Stimulated activated CD8-positive, alpha-beta memory T cell treated with anti-CD3 and anti-CD28 coated beads, Interleukin-2, amount 100 ng/mL, for 1 hour (primary cell): ENCODE data around the gene ZNF638.

Experiments used
- DNase-seq, 2 donors: peaks; one replicate each; pipeline ENCODE4 v3.0.0-alpha.2; 2020; ENCODE audit warnings: low read depth in 2 of 2

Gene ZNF638

GRCh38 chr2:71336802-71337201, 5.2 kb downstream of the ZNF638 start:
- no peak for DNase-seq

GRCh38 chr2:71337776-71338175, 6.2 kb downstream of the ZNF638 start:
- DNase-seq, result no peak

- no peak for DNase-seq
Measured at GRCh38 chr2:71339685-71340084, 8.1 kb downstream of the ZNF638 start.

- DNase-seq, result no peak
Measured at GRCh38 chr2:71340176-71340575, 8.6 kb downstream of the ZNF638 start.

GRCh38 chr2:71341645-71342044, 10.1 kb downstream of the ZNF638 start:
- DNase-seq, result no peak

GRCh38 chr2:71346065-71346464, 14.5 kb downstream of the ZNF638 start:
- no peak for DNase-seq

- no peak for DNase-seq
Measured at GRCh38 chr2:71347517-71347916, 15.9 kb downstream of the ZNF638 start.

GRCh38 chr2:71348302-71348701, 16.7 kb downstream of the ZNF638 start:
- DNase-seq, result no peak

GRCh38 chr2:71353248-71353647, 21.7 kb downstream of the ZNF638 start:
- no peak for DNase-seq

- no peak for DNase-seq
Measured at GRCh38 chr2:71358931-71359671, 27.5 kb downstream of the ZNF638 start.

GRCh38 chr2:71360434-71360975, 28.9 kb downstream of the ZNF638 start:
- no peak for DNase-seq

GRCh38 chr2:71361631-71362030, 30.0 kb downstream of the ZNF638 start:
- no peak for DNase-seq

GRCh38 chr2:71362447-71362846, 30.9 kb downstream of the ZNF638 start:
- no peak for DNase-seq

GRCh38 chr2:71370015-71370414, 38.4 kb downstream of the ZNF638 start:
- DNase-seq, result no peak

- DNase-seq, result no peak
Measured at GRCh38 chr2:71372042-71372441, 40.5 kb downstream of the ZNF638 start.

GRCh38 chr2:71379086-71379485, 47.5 kb downstream of the ZNF638 start:
- DNase-seq, result no peak

GRCh38 chr2:71380665-71381064, 49.1 kb downstream of the ZNF638 start:
- DNase-seq, result no peak

GRCh38 chr2:71385012-71385411, 53.4 kb downstream of the ZNF638 start:
- no peak for DNase-seq

GRCh38 chr2:71388214-71388613, 56.6 kb downstream of the ZNF638 start:
- no peak for DNase-seq

- no peak for DNase-seq
Measured at GRCh38 chr2:71389384-71390072, 57.9 kb downstream of the ZNF638 start.

GRCh38 chr2:71393216-71393615, 61.6 kb downstream of the ZNF638 start:
- DNase-seq, result no peak

GRCh38 chr2:71395471-71395870, 63.9 kb downstream of the ZNF638 start:
- DNase-seq, result no peak

GRCh38 chr2:71402427-71402826, 70.8 kb downstream of the ZNF638 start:
- no peak for DNase-seq
